ENCODE measurements around the gene CDK11A.
"Not testable (repeated sequence)": the region's sequence is repeated elsewhere in the genome, so short reads cannot be mapped to it uniquely, and the experiment has no call there.

The CDK11A gene

DNA sequence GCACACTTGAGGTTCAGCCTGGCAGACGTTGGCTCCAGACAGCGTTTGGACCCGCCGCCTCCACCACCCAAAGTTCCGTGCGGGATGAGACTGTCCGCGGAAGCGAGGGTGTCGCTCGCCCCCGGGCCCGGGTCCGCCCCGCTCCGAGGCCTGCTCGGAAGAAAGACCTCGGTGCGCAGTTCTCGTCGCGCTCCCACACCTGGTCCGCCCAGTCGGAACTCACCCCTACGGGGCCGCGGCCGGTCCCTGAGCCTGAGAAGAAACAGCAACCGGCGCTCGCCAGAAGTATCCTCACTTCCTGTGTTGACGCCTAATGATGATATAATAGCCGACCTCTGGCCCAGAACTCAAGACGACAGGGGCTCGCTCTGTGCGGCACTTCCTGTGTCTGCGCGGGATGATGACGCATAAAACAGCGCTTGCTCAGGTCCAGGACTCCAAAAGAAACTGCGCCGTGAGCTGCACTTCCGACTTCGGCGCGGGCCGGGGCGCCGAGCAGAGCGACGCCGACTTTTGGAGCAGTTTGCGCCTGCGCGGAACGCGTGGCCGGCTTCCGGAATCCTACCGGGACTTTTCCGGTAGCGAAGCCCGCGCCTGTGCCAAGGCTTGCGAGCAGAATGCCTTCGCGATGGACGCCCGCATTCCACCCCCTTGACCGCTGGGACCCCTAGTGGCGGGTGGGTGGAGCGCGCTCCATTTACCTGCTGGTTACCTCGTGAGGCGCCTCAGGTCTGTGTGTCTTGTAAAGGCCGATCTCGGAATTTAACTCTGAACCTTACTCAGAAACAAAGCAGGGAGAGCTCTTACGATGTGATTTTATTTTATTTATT, at the start of gene CDK11A:
Gene CDK11A, minus strand, starts transcription at position 323 of the 830 bp plus-strand sequence. CDS start 1,539 bp downstream, outside the sequence.
- not testable (repeated sequence) for H3K9me3 ChIP-seq (ENCODE audit: control insufficient read depth, low read length); H3K4me1 ChIP-seq; H3K36me3 ChIP-seq (ENCODE audit: control insufficient read depth, insufficient read depth, low read length); H3K27me3 ChIP-seq (ENCODE audit: control insufficient read depth, insufficient read depth, low read length); H3K79me2 ChIP-seq
- H3K9ac ChIP-seq = peak within 1 kb of the TSS; percentile 46
- peak within 1 kb of the TSS; percentile 65 for H3K4me2 ChIP-seq (ENCODE audit: low read length)
- H3K4me3 ChIP-seq (ENCODE audit: low read depth, low read length) = peak within 1 kb of the TSS; percentile 77
- peak within 1 kb of the TSS; percentile 86 for H3K27ac ChIP-seq
- TF ChIP-seq, protein P1, sequence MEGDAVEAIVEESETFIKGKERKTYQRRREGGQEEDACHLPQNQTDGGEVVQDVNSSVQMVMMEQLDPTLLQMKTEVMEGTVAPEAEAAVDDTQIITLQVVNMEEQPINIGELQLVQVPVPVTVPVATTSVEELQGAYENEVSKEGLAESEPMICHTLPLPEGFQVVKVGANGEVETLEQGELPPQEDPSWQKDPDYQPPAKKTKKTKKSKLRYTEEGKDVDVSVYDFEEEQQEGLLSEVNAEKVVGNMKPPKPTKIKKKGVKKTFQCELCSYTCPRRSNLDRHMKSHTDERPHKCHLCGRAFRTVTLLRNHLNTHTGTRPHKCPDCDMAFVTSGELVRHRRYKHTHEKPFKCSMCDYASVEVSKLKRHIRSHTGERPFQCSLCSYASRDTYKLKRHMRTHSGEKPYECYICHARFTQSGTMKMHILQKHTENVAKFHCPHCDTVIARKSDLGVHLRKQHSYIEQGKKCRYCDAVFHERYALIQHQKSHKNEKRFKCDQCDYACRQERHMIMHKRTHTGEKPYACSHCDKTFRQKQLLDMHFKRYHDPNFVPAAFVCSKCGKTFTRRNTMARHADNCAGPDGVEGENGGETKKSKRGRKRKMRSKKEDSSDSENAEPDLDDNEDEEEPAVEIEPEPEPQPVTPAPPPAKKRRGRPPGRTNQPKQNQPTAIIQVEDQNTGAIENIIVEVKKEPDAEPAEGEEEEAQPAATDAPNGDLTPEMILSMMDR (IDR thresholded peaks at IDR 0.05) = peak; percentile 40
- peak within 1 kb of the TSS; percentile 75 for H2AFZ ChIP-seq

DNA sequence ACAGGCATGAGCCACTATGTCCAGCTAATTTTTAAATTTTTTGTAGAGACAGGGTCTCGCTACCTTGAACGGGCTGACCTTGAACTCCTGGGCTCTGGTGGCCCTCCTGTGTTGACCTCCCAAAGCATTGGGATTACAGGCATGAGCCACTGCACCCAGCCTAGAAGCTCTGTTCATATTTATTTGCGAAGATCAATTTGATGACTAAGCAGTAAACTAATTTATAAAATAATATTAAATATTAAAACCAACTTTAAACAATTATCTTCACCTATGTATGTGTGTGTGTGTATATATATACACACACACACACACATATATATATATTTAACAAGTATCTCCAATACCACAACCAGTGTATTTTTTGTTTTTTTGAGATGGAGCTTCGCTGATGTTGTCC, 49.7 kb upstream of the CDK11A start:
- Histone ChIP-seq H3K27ac (no peak overlapping the region), H3K9ac (no peak overlapping the region), H3K27me3 (ENCODE audit: control insufficient read depth, insufficient read depth, low read length) (no peaks in the 10 kb centered on the region), H3K36me3 (ENCODE audit: control insufficient read depth, insufficient read depth, low read length) (no peaks in the 10 kb centered on the region), H3K79me2 (peaks cover 19% of the 10 kb centered on the region), H3K4me2 (ENCODE audit: low read length) (no peak overlapping the region), H3K9me3 (ENCODE audit: control insufficient read depth, low read length) (no peaks in the 10 kb centered on the region), H3K4me1 (peaks cover 3% of the 10 kb centered on the region), H2AFZ (no peak overlapping the region), H3K4me3 (ENCODE audit: low read depth, low read length) (no peak overlapping the region)
- TF ChIP-seq, protein P1 (IDR thresholded peaks at IDR 0.05) = no peak

GRCh38 chr1:1771096-1771495, 46.9 kb upstream of the CDK11A start:
- Histone ChIP-seq H3K27me3 (ENCODE audit: control insufficient read depth, insufficient read depth, low read length) (no peaks in the 10 kb centered on the region), H3K9ac (no peak overlapping the region), H3K79me2 (peaks cover 29% of the 10 kb centered on the region), H3K9me3 (ENCODE audit: control insufficient read depth, low read length) (no peaks in the 10 kb centered on the region), H3K4me2 (ENCODE audit: low read length) (no peak overlapping the region), H3K4me3 (ENCODE audit: low read depth, low read length) (no peak overlapping the region), H3K36me3 (ENCODE audit: control insufficient read depth, insufficient read depth, low read length) (no peaks in the 10 kb centered on the region), H2AFZ (no peak overlapping the region), H3K27ac (no peak overlapping the region), H3K4me1 (no peaks in the 10 kb centered on the region)
- TF ChIP-seq, protein P1 (IDR thresholded peaks at IDR 0.05) = no peak

GRCh38 chr1:1770102-1770501, 45.9 kb upstream of the CDK11A start:
- H3K9me3 ChIP-seq (ENCODE audit: control insufficient read depth, low read length) = no peaks in the 10 kb centered on the region
- no peak overlapping the region for H3K9ac ChIP-seq
- H3K79me2 ChIP-seq = peaks cover 25% of the 10 kb centered on the region
- H2AFZ ChIP-seq = no peak overlapping the region
- TF ChIP-seq, protein P1 (IDR thresholded peaks at IDR 0.05) = no peak
- no peak overlapping the region for H3K27ac ChIP-seq
- no peaks in the 10 kb centered on the region for H3K36me3 ChIP-seq (ENCODE audit: control insufficient read depth, insufficient read depth, low read length)
- H3K27me3 ChIP-seq (ENCODE audit: control insufficient read depth, insufficient read depth, low read length) = no peaks in the 10 kb centered on the region
- H3K4me3 ChIP-seq (ENCODE audit: low read depth, low read length) = no peak overlapping the region
- H3K4me2 ChIP-seq (ENCODE audit: low read length) = no peak overlapping the region
- H3K4me1 ChIP-seq = no peaks in the 10 kb centered on the region

All from parathyroid adenoma (tissue), 2 donors.